ENCODE results near the gene ZBTB7C. TPM values are rescaled to one million over a fixed set of nuclear protein-coding genes. Genes with fewer than 3 reads are reported as not detected.
A peak's percentile ranks its signal among the peaks of the same experiment; 100 is the strongest.

Gene ZBTB7C
- total RNA-seq, 1 donor from 2014 or later: 0.61 TPM

DNA sequence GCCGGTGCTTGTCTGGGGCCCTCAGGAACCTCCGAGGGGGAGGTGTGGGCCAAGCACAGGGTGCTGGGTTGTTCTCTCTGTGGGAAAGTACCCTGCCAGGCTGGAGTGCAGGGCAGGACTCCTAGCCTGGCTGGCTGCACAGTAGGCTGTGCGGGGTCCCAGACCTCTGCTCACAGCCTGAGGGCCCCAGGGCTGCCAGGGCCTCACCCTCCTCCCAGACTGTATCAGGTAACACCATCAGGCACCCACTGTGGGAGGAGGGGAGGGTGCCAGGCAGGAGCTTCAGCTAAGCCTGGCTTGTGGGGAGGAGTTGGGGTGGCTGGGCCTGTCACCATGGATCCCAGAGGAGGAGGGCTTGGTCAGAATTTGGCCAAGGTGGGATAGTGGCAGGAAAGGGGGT, 266.8 kb downstream of the ZBTB7C start:
- peaks cover 54% of the 10 kb centered on the region for H3K27me3 Mint-ChIP-seq (ENCODE audit: low read depth)
- H3K36me3 Mint-ChIP-seq (ENCODE audit: low read depth): no peaks in the 10 kb centered on the region
- no peak overlapping the region for H3K27ac Mint-ChIP-seq (ENCODE audit: unreplicated experiment)
- H3K4me1 Mint-ChIP-seq: peaks cover 1% of the 10 kb centered on the region
- no peak for DNase-seq (ENCODE audit: low read depth, low spot score)
- no peaks in the 10 kb centered on the region for H3K9me3 Mint-ChIP-seq
- no peak overlapping the region for H3K4me3 Mint-ChIP-seq
- TF ChIP-seq CTCF (conservative IDR thresholded peaks at IDR 0.05): no peak

DNA sequence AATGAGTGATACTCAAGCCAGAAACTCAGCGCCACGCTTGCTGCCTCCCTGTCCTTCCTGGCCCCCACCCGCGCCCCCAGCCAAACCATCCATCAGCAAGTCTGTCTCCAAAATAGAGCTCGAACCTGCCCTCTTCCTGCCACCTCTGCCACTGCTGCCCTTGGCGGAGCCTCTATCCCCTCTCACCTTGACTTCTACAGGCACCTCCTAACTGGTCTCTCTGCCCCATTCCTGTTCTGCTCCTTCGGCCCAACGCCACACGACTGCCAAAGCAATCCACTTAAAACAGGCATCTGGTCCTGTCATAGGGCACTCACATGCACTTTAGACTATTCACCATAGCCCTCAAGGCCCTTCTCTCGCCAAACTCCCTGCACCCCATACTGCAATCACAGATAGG, 268.5 kb downstream of the ZBTB7C start:
- no peak for TF ChIP-seq CTCF (conservative IDR thresholded peaks at IDR 0.05)
- no peak for DNase-seq (ENCODE audit: low read depth, low spot score)
- no peaks in the 10 kb centered on the region for H3K9me3 Mint-ChIP-seq
- H3K27ac Mint-ChIP-seq (ENCODE audit: unreplicated experiment): no peak overlapping the region
- H3K4me1 Mint-ChIP-seq: peaks cover 5% of the 10 kb centered on the region
- no peaks in the 10 kb centered on the region for H3K36me3 Mint-ChIP-seq (ENCODE audit: low read depth)
- H3K4me3 Mint-ChIP-seq: no peak overlapping the region
- H3K27me3 Mint-ChIP-seq (ENCODE audit: low read depth): peaks cover 67% of the 10 kb centered on the region

- no peak overlapping the region for H3K27ac Mint-ChIP-seq (ENCODE audit: unreplicated experiment)
- no peaks in the 10 kb centered on the region for H3K9me3 Mint-ChIP-seq
- H3K27me3 Mint-ChIP-seq (ENCODE audit: low read depth): peaks cover 73% of the 10 kb centered on the region
- no peak for TF ChIP-seq CTCF (conservative IDR thresholded peaks at IDR 0.05)
- H3K4me1 Mint-ChIP-seq: peaks cover 5% of the 10 kb centered on the region
- H3K4me3 Mint-ChIP-seq: no peak overlapping the region
- no peaks in the 10 kb centered on the region for H3K36me3 Mint-ChIP-seq (ENCODE audit: low read depth)
- no peak for DNase-seq (ENCODE audit: low read depth, low spot score)
Observed at GRCh38 chr18:48139431-48140347, 269.5 kb downstream of the ZBTB7C start.

- no peak for DNase-seq (ENCODE audit: low read depth, low spot score)
- Mint-ChIP-seq H3K4me3 (no peak overlapping the region), H3K4me1 (peaks cover 5% of the 10 kb centered on the region), H3K36me3 (ENCODE audit: low read depth) (no peaks in the 10 kb centered on the region), H3K27me3 (ENCODE audit: low read depth) (peaks cover 81% of the 10 kb centered on the region), H3K9me3 (no peaks in the 10 kb centered on the region), H3K27ac (ENCODE audit: unreplicated experiment) (peak overlapping the region; percentile 40)
- no peak for TF ChIP-seq CTCF (conservative IDR thresholded peaks at IDR 0.05)
Observed at GRCh38 chr18:48138660-48139430, 270.3 kb downstream of the ZBTB7C start.

DNA sequence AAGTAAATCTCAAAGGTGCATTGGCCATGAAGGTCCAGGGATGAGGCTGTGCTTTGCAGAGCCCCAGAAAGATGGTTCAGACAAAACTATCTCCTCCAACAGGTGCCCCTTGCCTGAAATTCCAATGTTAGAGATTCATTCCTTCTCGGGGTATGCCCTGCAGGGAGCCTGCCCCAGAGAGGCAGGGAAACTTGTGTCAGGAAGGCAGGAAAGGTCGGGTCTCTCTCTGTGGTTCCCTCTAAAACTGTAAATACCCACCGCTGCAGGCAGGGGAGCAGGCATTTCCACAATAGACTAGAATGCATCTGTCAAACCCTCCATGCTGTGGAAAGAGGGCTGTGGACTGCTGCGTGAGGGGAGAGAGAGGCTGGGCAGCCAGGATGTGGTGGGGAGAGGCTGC, 271.0 kb downstream of the ZBTB7C start:
- TF ChIP-seq CTCF (conservative IDR thresholded peaks at IDR 0.05): peak; percentile 24
- H3K4me3 Mint-ChIP-seq: peak overlapping the region; percentile 70
- no peaks in the 10 kb centered on the region for H3K9me3 Mint-ChIP-seq
- peaks cover 82% of the 10 kb centered on the region for H3K27me3 Mint-ChIP-seq (ENCODE audit: low read depth)
- no peaks in the 10 kb centered on the region for H3K36me3 Mint-ChIP-seq (ENCODE audit: low read depth)
- peaks cover 5% of the 10 kb centered on the region for H3K4me1 Mint-ChIP-seq
- no peak overlapping the region for H3K27ac Mint-ChIP-seq (ENCODE audit: unreplicated experiment)
- DNase-seq (ENCODE audit: low read depth, low spot score): no peak

All from neural crest cell (in vitro differentiated cells).